H9 (cell line): Measurements from ENCODE around the gene MS4A18. TPM values are rescaled to one million over a fixed set of nuclear protein-coding genes. Genes with fewer than 3 reads are reported as not detected.

Source experiments
- DNase-seq: peaks from one replicate; pipeline ENCODE4 v3.0.0-alpha.2; 2017
- H2AFZ ChIP-seq: one replicate; pipeline ENCODE4 v1.6.1; 2013; ENCODE audit warnings: mild to moderate bottlenecking, low read length, control low read depth, moderate library complexity
- H2AK5ac ChIP-seq: 2 replicates; pipeline ENCODE4 v1.6.1; 2013; ENCODE audit warnings: low read length, control low read depth, mixed read lengths; ENCODE audit not compliant: insufficient read length
- H2BK120ac ChIP-seq: one replicate; pipeline ENCODE4 v1.6.1; 2013; ENCODE audit warnings: low read depth, mild to moderate bottlenecking, low read length, control low read depth, inconsistent platforms; ENCODE audit not compliant: poor library complexity, severe bottlenecking
- H2BK12ac ChIP-seq: 2 replicates; pipeline ENCODE4 v1.6.1; 2013; ENCODE audit warnings: low read length, control low read depth, mixed read lengths, low read depth; ENCODE audit not compliant: insufficient read length
- H2BK15ac ChIP-seq: 2 replicates; pipeline ENCODE4 v1.6.1; 2013; ENCODE audit warnings: low read depth, low read length, control low read depth
- H2BK20ac ChIP-seq: one replicate; pipeline ENCODE4 v1.6.1; 2013; ENCODE audit warnings: low read depth, mild to moderate bottlenecking, low read length, control low read depth, inconsistent platforms; ENCODE audit not compliant: poor library complexity, severe bottlenecking
- H2BK5ac ChIP-seq: 2 replicates; pipeline ENCODE4 v1.6.1; 2013; ENCODE audit warnings: low read length, control low read depth, mixed read lengths; ENCODE audit not compliant: insufficient read length
- H3K14ac ChIP-seq: 2 replicates; pipeline ENCODE4 v1.6.1; 2013; ENCODE audit warnings: low read length, control low read depth; ENCODE audit not compliant: insufficient read depth
- H3K18ac ChIP-seq: 2 replicates; pipeline ENCODE4 v1.6.1; 2013; ENCODE audit warnings: low read depth, mild to moderate bottlenecking, mixed read lengths, low read length, control low read depth; ENCODE audit not compliant: insufficient read length
- H3K23ac ChIP-seq: 2 replicates; pipeline ENCODE4 v1.6.1; 2013; ENCODE audit warnings: low read length, control low read depth, mixed read lengths, low read depth; ENCODE audit not compliant: insufficient read length
- H3K23me2 ChIP-seq: 2 replicates; pipeline ENCODE4 v1.6.1; 2013; ENCODE audit warnings: low read depth, mild to moderate bottlenecking, mixed read lengths, low read length, control low read depth; ENCODE audit not compliant: insufficient read length, poor library complexity, severe bottlenecking
- H3K27ac ChIP-seq: 2 replicates; pipeline ENCODE4 v1.5.1; 2013; ENCODE audit warnings: low read length, control low read depth, mixed read lengths, low read depth; ENCODE audit not compliant: insufficient read length
- H3K27me3 ChIP-seq: 2 replicates; pipeline ENCODE4 v1.6.1; 2013; ENCODE audit warnings: low read length, control low read depth, inconsistent platforms; ENCODE audit not compliant: insufficient read depth
- H3K4ac ChIP-seq: 2 replicates; pipeline ENCODE4 v1.6.1; 2013; ENCODE audit warnings: low read depth, mild to moderate bottlenecking, control low read depth, inconsistent platforms, low read length, moderate library complexity
- H3K4me1 ChIP-seq: 2 replicates; pipeline ENCODE4 v1.6.1; 2013; ENCODE audit warnings: low read length, control low read depth, inconsistent platforms; ENCODE audit not compliant: insufficient read depth
- H3K4me2 ChIP-seq: 2 replicates; pipeline ENCODE4 v1.6.1; 2013; ENCODE audit warnings: low read length, control low read depth, mixed read lengths; ENCODE audit not compliant: insufficient read length, insufficient read depth
- H3K56ac ChIP-seq: 2 replicates; pipeline ENCODE4 v1.6.1; 2013; ENCODE audit warnings: low read depth, mild to moderate bottlenecking, mixed read lengths, low read length, control low read depth; ENCODE audit not compliant: insufficient read length
- H3K79me1 ChIP-seq: 2 replicates; pipeline ENCODE4 v1.6.1; 2013; ENCODE audit warnings: low read depth, mild to moderate bottlenecking, moderate library complexity, low read length, control low read depth, inconsistent platforms; ENCODE audit not compliant: insufficient read depth, poor library complexity, severe bottlenecking
- H3K79me2 ChIP-seq: 2 replicates; pipeline ENCODE4 v1.6.1; 2013; ENCODE audit warnings: low read length, control low read depth, inconsistent platforms; ENCODE audit not compliant: insufficient read depth
- H3K9ac ChIP-seq: 2 replicates; pipeline ENCODE4 v1.6.1; 2013; ENCODE audit warnings: low read length, control low read depth, mixed read lengths; ENCODE audit not compliant: insufficient read length; ENCODE audit errors: extremely low read depth
- H3K9me3 ChIP-seq: one replicate; pipeline ENCODE4 v1.6.1; 2013; ENCODE audit warnings: low read depth, low read length, inconsistent platforms; ENCODE audit not compliant: control insufficient read depth
- H3T11ph ChIP-seq: one replicate; pipeline ENCODE4 v1.6.1; 2013; ENCODE audit warnings: mild to moderate bottlenecking, low read length, control low read depth, inconsistent platforms
- H4K20me1 ChIP-seq: one replicate; pipeline ENCODE4 v1.6.1; 2013; ENCODE audit not compliant: control insufficient read depth, insufficient read length, insufficient read depth
- H4K5ac ChIP-seq: 2 replicates; pipeline ENCODE4 v1.6.1; 2013; ENCODE audit warnings: low read depth, mild to moderate bottlenecking, mixed read lengths, low read length, control low read depth; ENCODE audit not compliant: insufficient read length
- H4K8ac ChIP-seq: replicated peaks from 2 replicates; pipeline ENCODE4 v1.6.1; 2013; ENCODE audit warnings: low read length, control low read depth, mixed read lengths, low read depth; ENCODE audit not compliant: insufficient read length
- H4K91ac ChIP-seq: 2 replicates; pipeline ENCODE4 v1.6.1; 2013; ENCODE audit warnings: low read depth, mild to moderate bottlenecking, moderate library complexity, mixed read lengths, low read length, control low read depth; ENCODE audit not compliant: insufficient read length
- H3K27ac Mint-ChIP-seq, 3 experiments: 2 replicates in 2 of 3; 3 replicates in 1 of 3; pipeline ENCODE4 v1.8.0; 2020 to 2021; ENCODE audit warnings: mixed read lengths in 3 of 3, mild to moderate bottlenecking in 1 of 3, moderate library complexity in 1 of 3
- H3K27me3 Mint-ChIP-seq: 2 replicates; pipeline ENCODE4 v1.8.0; 2021; ENCODE audit warnings: low read depth, mild to moderate bottlenecking, moderate library complexity, mixed read lengths
- H3K36me3 Mint-ChIP-seq, 3 experiments: 2 replicates in 2 of 3; 3 replicates in 1 of 3; pipeline ENCODE4 v1.8.0; 2020 to 2021; ENCODE audit warnings: low read depth in 3 of 3, mixed read lengths in 3 of 3; ENCODE audit not compliant: insufficient read depth in 1 of 3
- H3K4me1 Mint-ChIP-seq, 2 experiments: 2 replicates each; pipeline ENCODE4 v1.8.0; 2020; ENCODE audit warnings: mixed read lengths in 2 of 2
- H3K4me3 Mint-ChIP-seq, 2 experiments: 2 replicates in 1 of 2; 3 replicates in 1 of 2; pipeline ENCODE4 v1.8.0; 2020 to 2021; ENCODE audit warnings: mild to moderate bottlenecking in 2 of 2, mixed read lengths in 2 of 2, moderate library complexity in 1 of 2
- H3K9me3 Mint-ChIP-seq, 2 experiments: 2 replicates in 1 of 2; 3 replicates in 1 of 2; pipeline ENCODE4 v1.8.0; 2020; ENCODE audit warnings: mild to moderate bottlenecking in 2 of 2, mixed read lengths in 2 of 2, moderate library complexity in 1 of 2
- CTCF ChIP-seq: fragments of 200-600 bp; sonication (generic); conservative IDR thresholded peaks from 3 replicates; pipeline ENCODE4 v1.8.0; 2021; ENCODE audit warnings: antibody characterized with exemption, mild to moderate bottlenecking
- WGBS: extraction: QIAGEN DNeasy Blood & Tissue Kit; methylation state at CpG from one replicate; pipeline ENCODE4 v1.1.7; 2013; ENCODE audit warnings: missing lambda C conversion rate, low lambda C conversion rate, mixed read lengths; ENCODE audit not compliant: insufficient read length; ENCODE audit errors: extremely low coverage; 5-methylcytosine and 5-hydroxymethylcytosine counted together
- total RNA-seq: library from RNA; stranded (reverse); gene quantifications from 2 replicates; pipeline ENCODE4 v1.2.1, GENCODE V29; 2021

The MS4A18 gene
- total RNA-seq, 1 experiment from 2014 or later = not detected

DNA sequence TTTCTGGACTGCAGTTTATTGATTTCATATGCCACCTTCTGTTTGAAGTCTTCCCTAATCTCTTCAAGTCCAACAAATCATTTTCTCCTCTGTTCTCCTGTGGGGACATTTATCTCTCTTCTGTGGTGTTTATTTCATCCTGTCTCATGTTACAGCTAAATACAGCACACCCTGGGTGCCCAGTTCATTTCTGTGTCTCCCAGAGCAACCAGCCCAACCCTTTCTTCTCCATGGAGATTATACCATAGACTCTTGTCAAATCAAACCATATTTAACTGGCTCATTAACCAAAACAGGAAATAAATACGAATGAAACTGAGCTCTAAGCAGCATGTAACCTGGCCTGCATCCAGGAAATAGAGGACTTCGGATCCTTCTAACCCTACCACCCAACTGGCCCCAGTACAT, 25.2 kb upstream of the MS4A18 start, which contains the start of gene MS4A8:
Gene MS4A8 (plus strand): TSS at position 329 of the 408 bp plus-strand sequence. CDS start 1,249 bp downstream, outside the sequence.
- Histone ChIP-seq H3K14ac (no peak within 1 kb of the TSS), H2BK12ac (no peak within 1 kb of the TSS), H2AK5ac (no peak within 1 kb of the TSS), H3K9me3 (no peaks in the 10 kb centered on the region), H2BK20ac (no peak within 1 kb of the TSS), H2BK15ac (no peak within 1 kb of the TSS), H3K23ac (no peak within 1 kb of the TSS), H4K91ac (no peak within 1 kb of the TSS), H3K4me2 (no peak within 1 kb of the TSS), H3K18ac (no peak within 1 kb of the TSS), H3K27me3 (no peaks in the 10 kb centered on the region), H3K23me2 (no peaks in the 10 kb centered on the region), H3K27ac (no peak within 1 kb of the TSS), H3K4me1 (no peaks in the 10 kb centered on the region), H3K79me1 (no peaks in the 10 kb centered on the region), H4K5ac (no peak within 1 kb of the TSS), H3K4ac (no peak within 1 kb of the TSS), H2AFZ (no peak within 1 kb of the TSS), H4K8ac (no peak within 1 kb of the TSS), H3K79me2 (no peaks in the 10 kb centered on the region), H4K20me1 (no peaks in the 10 kb centered on the region), H2BK120ac (no peak within 1 kb of the TSS), H3K9ac (no peak within 1 kb of the TSS), H3K56ac (no peak within 1 kb of the TSS), H2BK5ac (no peak within 1 kb of the TSS), H3T11ph (no peak within 1 kb of the TSS)
- Mint-ChIP-seq H3K4me3 (no peak within 1 kb of the TSS), H3K4me1 (peaks cover 8% of the 10 kb centered on the region in 2 experiments), H3K27me3 (no peaks in the 10 kb centered on the region), H3K36me3 (no peaks in the 10 kb centered on the region), H3K27ac (no peak within 1 kb of the TSS), H3K9me3 (no peaks in the 10 kb centered on the region)
- WGBS = no CpG with 5 or more reads among the region's 2 CpGs
- no peak for TF ChIP-seq CTCF
- DNase-seq = no peak
